NT2/D1 (cell line): ENCODE results near the gene ACER1.
A peak's percentile ranks its signal among the peaks of the same experiment; 100 is the strongest.

ENCODE experiments used
- DNase-seq: peaks from one replicate; pipeline ENCODE4 v3.0.0-alpha.2; 2011; ENCODE audit warnings: low read depth, low spot score
- H3K27me3 ChIP-seq: 2 replicates; pipeline ENCODE4 v1.6.0; 2011; ENCODE audit warnings: mild to moderate bottlenecking; ENCODE audit not compliant: insufficient read length, insufficient read depth
- H3K36me3 ChIP-seq: 2 replicates; pipeline ENCODE4 v1.6.1; 2011; ENCODE audit warnings: mild to moderate bottlenecking, low read length, mixed read lengths; ENCODE audit not compliant: insufficient read depth, insufficient read length
- H3K4me1 ChIP-seq: 2 replicates; pipeline ENCODE4 v1.5.1; 2011; ENCODE audit not compliant: insufficient read depth, insufficient read length
- H3K4me3 ChIP-seq: 2 replicates; pipeline ENCODE4 v1.5.1; 2011; ENCODE audit warnings: low read depth; ENCODE audit not compliant: insufficient read length
- H3K9ac ChIP-seq: 2 replicates; pipeline ENCODE4 v1.6.0; 2011; ENCODE audit warnings: low read depth; ENCODE audit not compliant: insufficient read length
- H3K9me3 ChIP-seq: 2 replicates; pipeline ENCODE4 v1.5.1; 2011; ENCODE audit warnings: mild to moderate bottlenecking, low read length; ENCODE audit not compliant: insufficient read depth
- SUZ12 ChIP-seq: IDR thresholded peaks from 2 replicates; pipeline ENCODE4 v1.6.1; 2011; ENCODE audit not compliant: insufficient read length, insufficient read depth; ENCODE audit errors: extremely low read depth
- YY1 ChIP-seq: IDR thresholded peaks from 2 replicates; pipeline ENCODE4 v1.6.1; 2011; ENCODE audit not compliant: insufficient read length, insufficient read depth
- ZNF274 ChIP-seq: IDR thresholded peaks from 2 replicates; pipeline ENCODE4 v1.6.1; 2011; ENCODE audit warnings: mild to moderate bottlenecking, low read depth, low read length

The ACER1 gene

DNA sequence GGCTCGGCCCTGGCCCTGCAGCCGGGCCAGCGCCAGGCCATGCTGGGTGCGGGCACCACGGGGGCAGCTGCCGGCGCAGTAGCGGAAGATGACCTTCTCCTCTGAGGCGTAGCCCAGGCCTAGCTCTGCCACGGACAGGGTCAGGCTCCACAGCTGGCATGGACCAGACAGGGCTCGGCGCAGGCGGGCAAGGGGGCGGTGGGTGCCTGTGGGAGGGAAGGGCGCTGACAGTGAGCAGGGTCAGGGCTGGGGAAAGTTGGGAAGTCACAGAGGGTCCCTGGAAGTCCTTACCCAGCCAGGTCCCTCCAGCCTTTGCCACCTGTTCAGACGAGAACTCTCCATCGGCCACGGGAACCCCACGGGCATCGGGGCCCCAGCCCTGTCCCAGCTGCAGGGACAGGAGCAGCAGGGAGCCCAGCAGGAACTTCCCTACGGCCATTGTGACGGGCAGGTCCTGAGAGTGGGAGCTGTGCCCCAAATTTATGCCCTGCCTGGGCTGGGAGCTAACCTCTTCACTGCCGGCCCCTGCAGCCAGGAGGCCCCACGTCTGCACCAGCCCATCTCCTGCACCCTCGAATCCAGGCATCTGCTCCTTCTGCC is 42.1 kb upstream of the ACER1 start, which contains the start of gene PSPN:
Gene PSPN, minus strand, starts transcription at position 523 of the 600 bp plus-strand sequence. Its CDS starts 84 bp downstream, at position 439.
- no peak for DNase-seq
- peaks cover 34% of the 10 kb centered on the region for H3K4me1 ChIP-seq

GRCh38 chr19:6374711-6375410 is 41.4 kb upstream of the ACER1 start:
- H3K9ac ChIP-seq: peak overlapping the region; percentile 86
- TF ChIP-seq SUZ12 (no peak), YY1 (no peak), ZNF274 (no peak)
- peaks cover 45% of the 10 kb centered on the region for H3K36me3 ChIP-seq
- no peaks in the 10 kb centered on the region for H3K27me3 ChIP-seq
- no peak overlapping the region for H3K4me3 ChIP-seq
- peaks cover under 1% of the 10 kb centered on the region; the same call in 1 of the 2 replicates for H3K9me3 ChIP-seq
- peaks cover 34% of the 10 kb centered on the region for H3K4me1 ChIP-seq
- DNase-seq: no peak

More for the DNA sequence above, 42.1 kb upstream of the ACER1 start, which contains the start of gene PSPN:
- peaks cover 7% of the 10 kb centered on the region; the same call in 1 of the 2 replicates for H3K9me3 ChIP-seq
- H3K36me3 ChIP-seq: peaks cover 51% of the 10 kb centered on the region
- TF ChIP-seq SUZ12 (no peak), ZNF274 (no peak), YY1 (no peak)
- no peaks in the 10 kb centered on the region for H3K27me3 ChIP-seq
- peak within 1 kb of the TSS; percentile 86 for H3K9ac ChIP-seq
- H3K4me3 ChIP-seq: no peak within 1 kb of the TSS

DNA sequence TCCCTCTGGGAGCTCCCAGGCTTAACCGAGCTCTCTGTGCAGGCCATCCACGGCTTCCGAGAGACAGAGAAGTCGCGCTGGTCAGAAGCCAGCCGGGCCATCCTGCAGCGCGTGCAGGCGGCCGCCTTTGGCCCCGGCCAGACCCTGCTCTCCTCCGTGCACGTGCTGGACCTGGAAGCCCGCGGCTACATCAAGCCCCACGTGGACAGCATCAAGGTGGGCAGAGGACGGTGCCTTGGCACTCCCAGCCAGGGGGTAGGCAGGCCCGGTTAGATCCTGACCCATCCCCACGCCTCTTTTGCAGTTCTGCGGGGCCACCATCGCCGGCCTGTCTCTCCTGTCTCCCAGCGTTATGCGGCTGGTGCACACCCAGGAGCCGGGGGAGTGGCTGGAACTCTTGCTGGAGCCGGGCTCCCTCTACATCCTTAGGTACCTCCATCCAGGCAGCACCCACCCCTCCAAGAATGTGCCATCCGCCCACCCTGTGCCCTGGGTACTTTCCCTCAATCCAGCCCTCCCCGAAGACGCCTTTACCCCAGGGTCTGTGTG is 40.8 kb upstream of the ACER1 start:
- Histone ChIP-seq H3K27me3 (no peaks in the 10 kb centered on the region), H3K4me3 (peak overlapping the region; percentile 30), H3K9ac (peak overlapping the region; percentile 86), H3K4me1 (peaks cover 34% of the 10 kb centered on the region), H3K9me3 (no peaks in the 10 kb centered on the region), H3K36me3 (peaks cover 42% of the 10 kb centered on the region)
- TF ChIP-seq ZNF274 (no peak), YY1 (no peak), SUZ12 (no peak)
- no peak for DNase-seq

DNA sequence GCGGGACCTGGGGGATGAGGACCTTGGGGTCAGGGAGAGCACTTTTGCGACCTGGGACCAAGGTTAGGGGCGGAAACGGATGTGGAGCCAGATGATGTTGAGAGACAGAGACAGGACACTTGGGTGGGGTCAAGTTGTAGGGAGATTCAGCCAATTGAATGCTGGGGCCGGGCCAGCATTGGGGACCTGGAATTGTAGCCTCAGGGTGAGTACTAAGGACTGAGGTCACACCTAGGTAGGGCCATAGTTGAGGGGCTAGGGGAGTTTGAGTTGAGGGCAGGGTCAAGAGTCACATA is 40.3 kb upstream of the ACER1 start:
- no peaks in the 10 kb centered on the region for H3K9me3 ChIP-seq
- TF ChIP-seq SUZ12 (no peak), ZNF274 (no peak), YY1 (no peak)
- H3K4me3 ChIP-seq: peak overlapping the region; percentile 30
- H3K4me1 ChIP-seq: peaks cover 34% of the 10 kb centered on the region
- peak overlapping the region; percentile 86 for H3K9ac ChIP-seq
- peaks cover 41% of the 10 kb centered on the region for H3K36me3 ChIP-seq
- DNase-seq: no peak
- no peaks in the 10 kb centered on the region for H3K27me3 ChIP-seq

DNA sequence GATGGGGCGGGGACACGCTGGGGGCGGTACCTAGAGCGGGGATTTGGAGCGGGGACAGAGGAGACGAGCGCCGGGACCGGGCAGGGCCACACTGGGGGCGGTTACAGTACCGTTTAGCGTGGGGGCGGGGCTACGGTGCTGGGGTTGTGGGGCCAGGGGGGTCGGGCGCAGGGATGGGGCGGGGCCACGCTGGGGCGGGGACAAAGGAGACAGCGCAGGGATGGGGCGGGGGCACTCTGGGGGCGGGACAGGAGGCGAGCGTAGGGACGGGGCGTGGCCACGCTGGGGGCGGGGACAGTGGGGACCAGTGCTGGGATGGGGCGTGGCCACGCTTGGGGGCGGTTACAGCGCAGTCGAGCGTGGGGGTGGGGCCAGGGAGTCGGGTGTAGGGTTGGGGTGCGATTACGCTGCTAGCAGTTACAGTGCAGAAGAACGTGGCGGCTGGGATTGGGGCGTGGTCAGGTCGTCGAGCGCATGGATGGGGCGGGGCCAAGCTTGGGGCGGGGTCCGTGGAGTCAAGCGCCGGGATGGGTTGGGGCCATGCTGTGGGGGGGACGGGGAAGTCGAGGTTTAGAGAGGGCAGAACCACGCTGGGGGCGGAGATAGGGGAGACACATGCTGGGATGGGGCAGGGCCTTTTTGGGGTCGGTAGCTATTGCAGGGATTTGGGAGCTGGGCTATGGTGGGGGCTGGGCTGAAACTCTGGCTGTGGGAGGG is 39.8 kb upstream of the ACER1 start:
- no peak for TF ChIP-seq ZNF274
- H3K9ac ChIP-seq: peak overlapping the region; percentile 89
- peak overlapping the region; percentile 91 for H3K4me3 ChIP-seq

GRCh38 chr19:6372594-6373095 is 39.2 kb upstream of the ACER1 start, which contains the start of gene ALKBH7:
Gene ALKBH7, plus strand, starts transcription at chr19:6372794. Its CDS starts 27 bp downstream, at chr19:6372821.
- Histone ChIP-seq H3K27me3 (no peaks in the 10 kb centered on the region), H3K36me3 (peaks cover 47% of the 10 kb centered on the region), H3K4me3 (peak within 1 kb of the TSS; percentile 91), H3K9me3 (no peaks in the 10 kb centered on the region), H3K9ac (peak within 1 kb of the TSS; percentile 89), H3K4me1 (peaks cover 29% of the 10 kb centered on the region)
- peak; percentile 99 for DNase-seq
- TF ChIP-seq YY1 (no peak), SUZ12 (no peak), ZNF274 (no peak)

More for the DNA sequence above, 39.8 kb upstream of the ACER1 start:
- Histone ChIP-seq H3K9me3 (no peaks in the 10 kb centered on the region), H3K36me3 (peaks cover 41% of the 10 kb centered on the region), H3K4me1 (peaks cover 31% of the 10 kb centered on the region), H3K27me3 (no peaks in the 10 kb centered on the region)
- DNase-seq: peak; percentile 96
